ENCODE results near the gene LDHB.

GRCh38 chr12:21644516-21644915 is 13.1 kb downstream of the LDHB start:
- no peak for TF ChIP-seq FOXM1 (IDR thresholded peaks at IDR 0.05; ENCODE audit: borderline replicate concordance, low read depth)
- no peak for TF ChIP-seq EP300 (IDR thresholded peaks at IDR 0.05; ENCODE audit: borderline replicate concordance)
